Liver (tissue), 3 donors: ENCODE results near the gene SIGLEC10.

ENCODE experiments used
- FOXA2 ChIP-seq: IDR thresholded peaks from 2 replicates; pipeline ENCODE4 v1.6.1; 2016; ENCODE audit warnings: antibody characterized with exemption
- GABPA ChIP-seq, 2 donors: IDR thresholded peaks in 1 of 2; conservative IDR thresholded peaks in 1 of 2; 2 replicates each; pipeline ENCODE4 v1.6.1; 2016; ENCODE audit warnings: antibody characterized with exemption in 2 of 2, mild to moderate bottlenecking in 1 of 2, moderate library complexity in 1 of 2
- HNF4G ChIP-seq: IDR thresholded peaks from 2 replicates; pipeline ENCODE4 v1.6.1; 2016; ENCODE audit warnings: antibody characterized with exemption
- JUND ChIP-seq, 2 donors: IDR thresholded peaks; 2 replicates each; pipeline ENCODE4 v1.6.1; 2016; ENCODE audit warnings: antibody characterized with exemption in 2 of 2
- NR2F2 ChIP-seq: IDR thresholded peaks from 2 replicates; pipeline ENCODE4 v1.6.1; 2016; ENCODE audit warnings: antibody characterized with exemption
- YY1 ChIP-seq: IDR thresholded peaks from 2 replicates; pipeline ENCODE4 v1.6.1; 2016; ENCODE audit warnings: antibody characterized with exemption, mild to moderate bottlenecking
- TF ChIP-seq, protein P1 (sequence below): IDR thresholded peaks from 2 replicates; pipeline ENCODE4 v1.6.1; 2016; ENCODE audit warnings: antibody characterized with exemption
- TF ChIP-seq, protein P2 (sequence below): fragments of 150-350 bp; IDR thresholded peaks from 2 replicates; pipeline ENCODE4 v1.5.1; 2017; ENCODE audit warnings: improper control_type of control experiment, low read depth, low read length; ENCODE audit not compliant: missing input control
- TF ChIP-seq, protein P3 (sequence below): IDR thresholded peaks from 2 replicates; pipeline ENCODE4 v1.6.1; 2016; ENCODE audit warnings: antibody characterized with exemption
- TF ChIP-seq, protein P4 (sequence below): IDR thresholded peaks from 2 replicates; pipeline ENCODE4 v1.6.1; 2016; ENCODE audit warnings: antibody characterized with exemption, mild to moderate bottlenecking
- donor health status: healthy.
- donor health status: healthy.

DNA sequence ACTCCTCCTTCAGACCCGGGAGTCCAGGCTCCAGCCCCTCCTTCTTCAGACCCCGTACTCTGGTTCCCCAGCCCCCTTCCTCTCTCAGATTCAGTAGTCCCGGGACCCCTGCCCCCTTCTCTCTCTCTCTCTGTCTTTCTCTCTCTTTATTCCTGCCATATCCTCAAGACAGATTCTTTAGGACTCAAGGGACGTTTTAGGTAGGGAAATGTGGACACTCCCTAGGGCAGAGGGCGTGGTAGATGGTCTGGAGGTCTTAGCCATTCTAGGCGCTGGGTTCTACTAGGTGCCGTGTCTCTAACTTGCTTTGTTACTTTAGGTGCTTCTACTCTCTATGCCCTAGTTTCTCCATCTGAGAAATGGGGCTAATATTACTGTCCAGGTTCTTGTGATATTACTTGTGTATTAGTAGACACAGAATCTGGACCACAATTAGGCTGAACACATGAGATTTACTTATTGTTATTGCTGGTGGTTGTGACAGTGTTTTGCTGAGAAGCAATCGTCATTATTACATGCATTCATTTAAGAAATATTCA is 26.3 kb downstream of the SIGLEC10 start:
- no peak for TF ChIP-seq FOXA2
- TF ChIP-seq, protein P1, sequence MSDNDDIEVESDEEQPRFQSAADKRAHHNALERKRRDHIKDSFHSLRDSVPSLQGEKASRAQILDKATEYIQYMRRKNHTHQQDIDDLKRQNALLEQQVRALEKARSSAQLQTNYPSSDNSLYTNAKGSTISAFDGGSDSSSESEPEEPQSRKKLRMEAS: no peak
- TF ChIP-seq HNF4G: no peak
- TF ChIP-seq, protein P2, sequence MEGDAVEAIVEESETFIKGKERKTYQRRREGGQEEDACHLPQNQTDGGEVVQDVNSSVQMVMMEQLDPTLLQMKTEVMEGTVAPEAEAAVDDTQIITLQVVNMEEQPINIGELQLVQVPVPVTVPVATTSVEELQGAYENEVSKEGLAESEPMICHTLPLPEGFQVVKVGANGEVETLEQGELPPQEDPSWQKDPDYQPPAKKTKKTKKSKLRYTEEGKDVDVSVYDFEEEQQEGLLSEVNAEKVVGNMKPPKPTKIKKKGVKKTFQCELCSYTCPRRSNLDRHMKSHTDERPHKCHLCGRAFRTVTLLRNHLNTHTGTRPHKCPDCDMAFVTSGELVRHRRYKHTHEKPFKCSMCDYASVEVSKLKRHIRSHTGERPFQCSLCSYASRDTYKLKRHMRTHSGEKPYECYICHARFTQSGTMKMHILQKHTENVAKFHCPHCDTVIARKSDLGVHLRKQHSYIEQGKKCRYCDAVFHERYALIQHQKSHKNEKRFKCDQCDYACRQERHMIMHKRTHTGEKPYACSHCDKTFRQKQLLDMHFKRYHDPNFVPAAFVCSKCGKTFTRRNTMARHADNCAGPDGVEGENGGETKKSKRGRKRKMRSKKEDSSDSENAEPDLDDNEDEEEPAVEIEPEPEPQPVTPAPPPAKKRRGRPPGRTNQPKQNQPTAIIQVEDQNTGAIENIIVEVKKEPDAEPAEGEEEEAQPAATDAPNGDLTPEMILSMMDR: no peak
- no peak for TF ChIP-seq YY1
- TF ChIP-seq, protein P3, sequence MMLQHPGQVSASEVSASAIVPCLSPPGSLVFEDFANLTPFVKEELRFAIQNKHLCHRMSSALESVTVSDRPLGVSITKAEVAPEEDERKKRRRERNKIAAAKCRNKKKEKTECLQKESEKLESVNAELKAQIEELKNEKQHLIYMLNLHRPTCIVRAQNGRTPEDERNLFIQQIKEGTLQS: no peak
- no peak for TF ChIP-seq GABPA (IDR thresholded peaks at IDR 0.05 in 1 of 2, conservative IDR thresholded peaks at IDR 0.05 in 1 of 2)
- TF ChIP-seq JUND (IDR thresholded peaks at IDR 0.05): no peak
- no peak for TF ChIP-seq NR2F2
- TF ChIP-seq, protein P4, sequence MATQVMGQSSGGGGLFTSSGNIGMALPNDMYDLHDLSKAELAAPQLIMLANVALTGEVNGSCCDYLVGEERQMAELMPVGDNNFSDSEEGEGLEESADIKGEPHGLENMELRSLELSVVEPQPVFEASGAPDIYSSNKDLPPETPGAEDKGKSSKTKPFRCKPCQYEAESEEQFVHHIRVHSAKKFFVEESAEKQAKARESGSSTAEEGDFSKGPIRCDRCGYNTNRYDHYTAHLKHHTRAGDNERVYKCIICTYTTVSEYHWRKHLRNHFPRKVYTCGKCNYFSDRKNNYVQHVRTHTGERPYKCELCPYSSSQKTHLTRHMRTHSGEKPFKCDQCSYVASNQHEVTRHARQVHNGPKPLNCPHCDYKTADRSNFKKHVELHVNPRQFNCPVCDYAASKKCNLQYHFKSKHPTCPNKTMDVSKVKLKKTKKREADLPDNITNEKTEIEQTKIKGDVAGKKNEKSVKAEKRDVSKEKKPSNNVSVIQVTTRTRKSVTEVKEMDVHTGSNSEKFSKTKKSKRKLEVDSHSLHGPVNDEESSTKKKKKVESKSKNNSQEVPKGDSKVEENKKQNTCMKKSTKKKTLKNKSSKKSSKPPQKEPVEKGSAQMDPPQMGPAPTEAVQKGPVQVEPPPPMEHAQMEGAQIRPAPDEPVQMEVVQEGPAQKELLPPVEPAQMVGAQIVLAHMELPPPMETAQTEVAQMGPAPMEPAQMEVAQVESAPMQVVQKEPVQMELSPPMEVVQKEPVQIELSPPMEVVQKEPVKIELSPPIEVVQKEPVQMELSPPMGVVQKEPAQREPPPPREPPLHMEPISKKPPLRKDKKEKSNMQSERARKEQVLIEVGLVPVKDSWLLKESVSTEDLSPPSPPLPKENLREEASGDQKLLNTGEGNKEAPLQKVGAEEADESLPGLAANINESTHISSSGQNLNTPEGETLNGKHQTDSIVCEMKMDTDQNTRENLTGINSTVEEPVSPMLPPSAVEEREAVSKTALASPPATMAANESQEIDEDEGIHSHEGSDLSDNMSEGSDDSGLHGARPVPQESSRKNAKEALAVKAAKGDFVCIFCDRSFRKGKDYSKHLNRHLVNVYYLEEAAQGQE: no peak
